Right lobe of liver (tissue), 6 donors: ENCODE results near the gene PIAS3. TPM values are rescaled to one million over a fixed set of nuclear protein-coding genes. Genes with fewer than 3 reads are reported as not detected.
"Not testable (repeated sequence)": the region's sequence is repeated elsewhere in the genome, so short reads cannot be mapped to it uniquely, and the experiment has no call there.

Experiments used
- ATAC-seq, 4 donors: fragments of 200-7000 bp; cut with Tn5 transposase; one replicate each; pipeline ENCODE4 v1.9.1; 2020; ENCODE audit warnings: mild to moderate bottlenecking in 4 of 4, moderate library complexity in 4 of 4
- DNase-seq, 3 donors: peaks; one replicate each; pipeline ENCODE4 v3.0.0-alpha.2; 2020
- H3K27ac ChIP-seq, 3 donors: fragments of 200-600 bp; one replicate each; pipeline ENCODE4 v1.8.0; 2022
- H3K27me3 ChIP-seq, 2 donors: fragments of 200-600 bp; one replicate each; pipeline ENCODE4 v1.8.0; 2022
- H3K36me3 ChIP-seq, 4 donors: fragments of 200-600 bp; sonication (generic) in 1 of 4; one replicate each; pipeline versions ENCODE4 v1.5.1 to v1.8.0; 2017 to 2022; ENCODE audit warnings: control low read depth in 1 of 4
- H3K4me1 ChIP-seq, 4 donors: fragments of 200-600 bp; sonication (generic) in 1 of 4; one replicate each; pipeline versions ENCODE4 v1.5.1 to v1.8.0; 2017 to 2022; ENCODE audit warnings: control low read depth in 1 of 4
- H3K4me3 ChIP-seq, 3 donors: fragments of 200-600 bp; one replicate each; pipeline ENCODE4 v1.8.0; 2022
- H3K9me3 ChIP-seq, 4 donors: fragments of 200-600 bp; sonication (generic) in 1 of 4; one replicate each; pipeline versions ENCODE4 v1.5.1 to v1.8.0; 2017 to 2022; ENCODE audit warnings: control low read depth in 1 of 4
- POLR2A ChIP-seq: fragments of 450-650 bp; IDR thresholded peaks from one replicate; pipeline ENCODE4 v1.6.1; 2017; ENCODE audit warnings: antibody characterized with exemption, mild to moderate bottlenecking
- WGBS: methylation state at CpG from one replicate; pipeline ENCODE4 v1.1.6; 2018; ENCODE audit warnings: low coverage, low lambda C conversion rate; ENCODE audit not compliant: insufficient coverage; ENCODE audit errors: missing lambda C conversion rate; 5-methylcytosine and 5-hydroxymethylcytosine counted together
- intact Hi-C, 2 donors: fragments of 100-400 bp; cut with DNase I; formaldehyde crosslinking; loops; one replicate each; pipeline versions ENCODE4 v1.11.2 to v1.14.1; 2022
- total RNA-seq, 6 experiments: library from RNA; depleted of rRNA in 2 of 6; stranded (reverse); fragments of >200 nt in 2 of 6; fragmentation: NEBNext Ultra II Directional in 3 of 6; extraction: Animal tissue kit (Norgen Biotek cat#: 25700) in 3 of 6; gene quantifications; one replicate each; pipeline versions ENCODE4 v1.1.0 to v1.2.4, GENCODE V29; 2016 to 2023
- TF ChIP-seq, protein P1 (sequence below), 4 donors: fragments of 200-600 bp in 3 of 4; fragments of 450-650 bp in 1 of 4; IDR thresholded peaks; one replicate each; pipeline versions ENCODE4 v1.5.1 to v1.8.0; 2016 to 2022; ENCODE audit warnings: antibody characterized with exemption in 4 of 4, mild to moderate bottlenecking in 2 of 4
- donor health status: DM: no; HTN: yes; CAD: no.
- donor health status: DM: no; HTN: no; CAD: no.
- donor health status: DM: no; HTN: no; CAD: no.
- donor health status: DM: no; HTN: yes; CAD: no.
- donor health status: DM: no; HTN: yes; CAD: no.

The PIAS3 gene
- total RNA-seq, 6 experiments from 2014 or later: 5.5 to 8.9 (median 6.7) TPM

DNA sequence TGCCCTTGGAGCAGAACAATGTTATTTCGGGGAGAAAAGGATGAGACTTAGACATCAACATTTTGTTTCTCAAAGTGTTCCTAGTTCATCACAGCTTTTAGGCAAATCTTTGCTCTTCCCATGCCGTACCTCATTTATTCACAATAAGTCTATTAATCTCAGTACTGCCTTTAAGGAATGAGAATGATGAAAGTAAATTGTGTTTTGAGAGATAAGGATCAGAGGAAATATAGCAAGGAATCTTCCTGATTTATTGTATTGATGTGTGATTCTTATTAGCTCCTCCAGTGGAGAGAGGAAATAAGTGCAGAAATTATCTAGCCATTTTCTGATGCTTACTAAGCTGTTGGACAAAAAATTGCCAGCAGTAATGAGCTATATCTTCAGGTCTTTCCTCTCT lies 32.9 kb downstream of the PIAS3 start:
- no peak for DNase-seq
- intact Hi-C loops: no loop called here
- H3K4me3 ChIP-seq: no peak overlapping the region
- WGBS: 80% methylated on average over 2 of the region's 2 CpGs
- no peak overlapping the region for H3K27ac ChIP-seq
- no peaks in the 10 kb centered on the region for H3K27me3 ChIP-seq
- TF ChIP-seq, protein P1, sequence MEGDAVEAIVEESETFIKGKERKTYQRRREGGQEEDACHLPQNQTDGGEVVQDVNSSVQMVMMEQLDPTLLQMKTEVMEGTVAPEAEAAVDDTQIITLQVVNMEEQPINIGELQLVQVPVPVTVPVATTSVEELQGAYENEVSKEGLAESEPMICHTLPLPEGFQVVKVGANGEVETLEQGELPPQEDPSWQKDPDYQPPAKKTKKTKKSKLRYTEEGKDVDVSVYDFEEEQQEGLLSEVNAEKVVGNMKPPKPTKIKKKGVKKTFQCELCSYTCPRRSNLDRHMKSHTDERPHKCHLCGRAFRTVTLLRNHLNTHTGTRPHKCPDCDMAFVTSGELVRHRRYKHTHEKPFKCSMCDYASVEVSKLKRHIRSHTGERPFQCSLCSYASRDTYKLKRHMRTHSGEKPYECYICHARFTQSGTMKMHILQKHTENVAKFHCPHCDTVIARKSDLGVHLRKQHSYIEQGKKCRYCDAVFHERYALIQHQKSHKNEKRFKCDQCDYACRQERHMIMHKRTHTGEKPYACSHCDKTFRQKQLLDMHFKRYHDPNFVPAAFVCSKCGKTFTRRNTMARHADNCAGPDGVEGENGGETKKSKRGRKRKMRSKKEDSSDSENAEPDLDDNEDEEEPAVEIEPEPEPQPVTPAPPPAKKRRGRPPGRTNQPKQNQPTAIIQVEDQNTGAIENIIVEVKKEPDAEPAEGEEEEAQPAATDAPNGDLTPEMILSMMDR (IDR thresholded peaks at IDR 0.05): no peak
- no peak for TF ChIP-seq POLR2A
- peaks cover 0 to 55% (median 20%) of the 10 kb centered on the region in 4 donors for H3K36me3 ChIP-seq
- ATAC-seq: no peak
- no peaks in the 10 kb centered on the region for H3K9me3 ChIP-seq
- peaks cover 0 to 11% (median 5%) of the 10 kb centered on the region in 4 donors for H3K4me1 ChIP-seq

DNA sequence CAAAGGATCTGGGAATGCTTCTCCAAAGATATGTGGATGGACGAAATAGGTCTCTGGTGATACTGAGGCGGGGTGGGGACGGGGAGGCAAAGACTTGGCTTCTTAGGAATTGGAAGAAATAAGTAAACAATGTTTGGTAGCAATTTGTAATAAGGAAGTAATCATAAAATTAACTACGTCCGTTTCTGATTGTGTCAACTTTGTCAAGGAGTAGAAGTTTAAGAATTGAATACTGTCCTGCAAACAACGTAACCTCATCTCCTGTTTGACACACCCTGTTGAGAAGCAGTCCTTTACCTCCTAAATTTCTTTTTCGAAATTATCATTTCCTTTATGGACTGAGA lies 34.4 kb downstream of the PIAS3 start:
- intact Hi-C loops: no loop called here

DNA sequence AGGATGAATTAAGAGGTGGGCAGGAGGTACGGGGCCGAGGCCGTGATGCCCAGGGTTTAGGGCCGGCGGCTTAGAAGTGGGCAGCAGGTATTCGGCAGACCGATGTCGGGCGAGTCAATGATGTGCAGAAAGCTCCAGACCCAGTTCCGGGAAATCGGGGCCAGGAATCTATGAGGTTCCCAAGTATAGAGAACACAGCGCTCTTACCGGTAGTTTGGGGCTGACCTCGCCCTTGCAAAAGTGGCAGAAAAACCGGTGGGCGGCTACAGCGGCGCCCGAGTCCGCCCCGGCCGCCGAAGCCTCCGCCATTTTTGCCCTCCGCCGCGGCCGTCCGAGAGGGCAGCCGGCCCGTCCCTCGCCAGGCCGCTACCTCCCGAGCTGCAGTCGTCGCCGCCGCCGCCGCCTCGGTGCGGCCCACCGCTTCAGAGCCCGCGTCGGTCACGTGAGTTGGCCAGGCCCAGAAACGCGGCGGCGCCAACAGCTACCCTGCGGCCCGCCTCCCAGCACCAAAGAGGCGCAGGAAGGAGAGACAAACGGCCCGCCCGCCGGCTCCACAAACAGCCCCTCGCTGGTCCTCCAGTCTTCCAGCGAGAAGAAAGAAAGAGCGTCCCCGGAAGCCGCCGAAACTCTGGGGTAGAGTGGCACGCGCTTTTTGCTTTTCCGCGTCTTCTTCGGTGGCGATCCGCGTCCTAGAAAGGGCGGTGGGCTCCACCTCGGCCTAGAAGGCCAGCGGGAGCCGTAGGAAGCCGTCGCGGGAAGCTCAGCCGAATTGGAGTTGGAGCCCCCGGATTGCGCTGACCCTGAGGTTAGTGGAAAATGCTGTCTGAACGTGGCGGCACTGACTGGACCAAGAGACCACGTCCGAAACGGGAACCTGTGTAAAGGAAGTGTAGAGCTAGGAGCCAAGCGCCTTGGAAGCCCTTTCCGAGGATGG lies 35.0 kb downstream of the PIAS3 start, which contains the start of the genes POLR3C and RNF115:
Gene POLR3C (plus strand): TSS at position 636 of the 934 bp plus-strand sequence. CDS start 1,577 bp downstream, outside the sequence.
Gene RNF115 (minus strand): TSS at position 531 of the 934 bp plus-strand sequence. CDS start 222 bp downstream, at position 309.
- peak within 1 kb of the TSS; percentile 57 to 96 (median 75) for H3K4me3 ChIP-seq
- WGBS: under 1% methylated on average over 26 of the region's 89 CpGs
- DNase-seq (peak; percentile 91 to 96 (median 95)), ATAC-seq (peak; percentile 83 to 95 (median 95))
- peaks cover 0 to 11% (median 5%) of the 10 kb centered on the region in 4 donors for H3K4me1 ChIP-seq
- intact Hi-C loops: no loop called here
- no peaks in the 10 kb centered on the region for H3K9me3 ChIP-seq
- no peaks in the 10 kb centered on the region for H3K27me3 ChIP-seq
- H3K27ac ChIP-seq: peak within 1 kb of the TSS; percentile 93 to 95 (median 93)
- TF ChIP-seq, protein P1 (IDR thresholded peaks at IDR 0.05): no peak
- peak; percentile 98 for TF ChIP-seq POLR2A
- peaks cover 0 to 33% (median 13%) of the 10 kb centered on the region in 4 donors for H3K36me3 ChIP-seq

More for the DNA sequence above, 34.4 kb downstream of the PIAS3 start:
- no peak for ATAC-seq
- Histone ChIP-seq H3K27ac (peak overlapping the region; percentile 93 to 95 (median 93)), H3K36me3 (peaks cover 0 to 39% (median 17%) of the 10 kb centered on the region in 4 donors), H3K4me1 (peaks cover 0 to 11% (median 5%) of the 10 kb centered on the region in 4 donors), H3K9me3 (no peaks in the 10 kb centered on the region), H3K4me3 (peak overlapping the region; percentile 57 to 96 (median 75)), H3K27me3 (no peaks in the 10 kb centered on the region)
- no peak for DNase-seq
- no peak for TF ChIP-seq POLR2A
- TF ChIP-seq, protein P1 (IDR thresholded peaks at IDR 0.05): no peak
- 0% methylated on average over 7 of the region's 7 CpGs for WGBS

DNA sequence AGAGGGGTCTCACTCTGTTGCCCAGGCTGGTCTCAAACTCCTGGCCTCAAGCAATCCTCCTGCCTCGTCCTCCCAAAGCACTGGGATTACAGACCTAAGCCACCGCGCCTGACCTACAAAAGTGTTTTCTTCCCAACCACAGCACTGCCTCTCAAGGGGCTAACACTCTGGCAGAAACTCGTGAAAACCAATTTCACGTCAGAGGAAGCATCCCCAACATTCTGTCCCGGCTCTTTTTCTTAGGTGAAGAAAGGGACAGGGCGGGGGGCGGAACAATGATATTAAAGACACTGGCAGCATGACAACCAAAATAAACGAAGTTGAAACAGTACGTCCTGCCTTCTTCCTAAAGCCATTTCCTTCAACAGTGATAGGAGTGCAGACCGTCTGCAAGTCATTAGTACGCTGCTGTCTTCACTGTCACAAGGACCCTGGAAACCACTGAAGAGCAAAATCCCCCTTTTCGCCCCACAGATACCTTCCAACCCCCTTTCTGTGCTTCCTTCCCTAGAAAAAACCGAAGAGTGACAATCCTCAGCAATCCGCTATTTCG lies 36.0 kb downstream of the PIAS3 start:
- peak in 1 of 4 donors; percentile 16 for ATAC-seq
- Histone ChIP-seq H3K4me1 (peaks cover 0 to 11% (median 5%) of the 10 kb centered on the region in 4 donors), H3K36me3 (peaks cover 0 to 23% (median 8%) of the 10 kb centered on the region in 4 donors)
- H3K27me3 ChIP-seq, H3K9me3 ChIP-seq, H3K27ac ChIP-seq, intact Hi-C loops, H3K4me3 ChIP-seq, DNase-seq: not testable (repeated sequence)
- no CpG with 5 or more reads among the region's 16 CpGs for WGBS

DNA sequence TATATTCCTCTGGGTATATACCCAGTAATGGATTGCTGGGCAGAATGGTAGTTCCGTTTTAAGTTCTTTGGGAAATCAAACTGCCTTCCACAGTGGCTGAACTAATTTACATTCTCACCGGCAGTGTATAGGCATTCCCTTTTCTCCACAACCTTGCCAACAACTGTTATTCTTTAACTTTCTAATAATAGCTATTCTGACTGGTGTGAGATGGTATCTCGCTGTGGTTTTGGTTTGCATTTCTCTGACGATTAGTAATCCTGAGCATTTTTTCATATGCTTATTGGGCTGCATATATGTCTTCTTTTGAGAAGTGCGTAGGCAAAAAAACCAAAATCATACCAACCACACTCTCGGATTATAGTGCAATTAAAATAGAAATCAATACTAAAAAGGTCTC lies 40.8 kb downstream of the PIAS3 start:
- H3K4me1 ChIP-seq, H3K4me3 ChIP-seq, intact Hi-C loops, H3K27ac ChIP-seq, ATAC-seq, DNase-seq, H3K27me3 ChIP-seq, H3K36me3 ChIP-seq, H3K9me3 ChIP-seq: not testable (repeated sequence)
- WGBS: 40% methylated on average over 1 of the region's 6 CpGs

DNA sequence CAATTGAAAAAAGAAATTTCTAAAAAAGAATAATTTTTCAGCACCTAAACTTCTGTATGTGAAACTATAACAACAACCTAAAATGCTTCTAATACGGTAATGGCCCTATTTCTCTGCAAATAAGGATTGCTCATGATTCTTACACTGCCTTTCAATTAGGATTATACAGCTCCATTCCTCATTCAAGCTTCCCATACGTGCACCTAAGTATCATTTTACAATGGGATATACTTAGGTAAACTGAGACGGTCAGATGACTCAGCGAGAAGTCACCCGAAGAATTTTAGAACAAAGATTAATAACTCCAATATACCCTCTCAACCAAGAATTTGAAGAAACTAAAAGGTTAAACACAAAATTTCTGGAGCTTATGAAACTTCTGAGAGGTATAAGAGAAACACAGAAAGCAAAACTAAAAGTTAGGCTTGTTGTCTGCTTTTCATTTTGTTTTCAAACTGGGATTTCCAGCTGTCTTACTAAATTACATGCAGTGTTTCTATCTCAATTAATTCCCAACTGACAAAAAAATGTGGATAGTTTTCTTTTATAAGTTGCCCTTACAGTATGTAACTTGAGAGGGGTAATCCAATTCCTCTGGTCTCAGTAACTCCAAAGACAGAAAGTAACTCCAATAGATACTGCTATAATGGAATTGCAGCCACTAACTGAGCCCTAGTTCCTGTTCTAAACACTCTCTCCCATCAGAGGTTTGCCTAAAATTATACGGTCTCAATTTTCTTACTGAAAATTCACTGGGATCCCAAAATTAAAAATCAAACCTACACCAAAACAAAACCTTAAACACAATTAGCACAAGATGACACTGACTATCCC lies 45.7 kb downstream of the PIAS3 start:
- H3K36me3 ChIP-seq, intact Hi-C loops, H3K4me1 ChIP-seq, ATAC-seq, H3K27ac ChIP-seq, H3K27me3 ChIP-seq, DNase-seq, H3K9me3 ChIP-seq, H3K4me3 ChIP-seq: not testable (repeated sequence)
- 71% methylated on average over 6 of the region's 6 CpGs for WGBS
